Loucy (cell line): ENCODE data around the gene UPK3B.
"Not testable (repeated sequence)": the region's sequence is repeated elsewhere in the genome, so short reads cannot be mapped to it uniquely, and the experiment has no call there.

ENCODE experiments used
- H2AFZ ChIP-seq: fragments of 200-600 bp; sonication (generic); 2 replicates; pipeline ENCODE4 v1.6.0; 2016; ENCODE audit warnings: antibody characterized with exemption, mild to moderate bottlenecking, low read length, moderate library complexity
- H3F3A ChIP-seq: fragments of 200-600 bp; 2 replicates; pipeline ENCODE4 v1.6.0; 2016; ENCODE audit warnings: antibody characterized with exemption, low read depth, mild to moderate bottlenecking
- H3K27me3 ChIP-seq: fragments of 200-600 bp; sonication (generic); 2 replicates; pipeline ENCODE4 v1.6.1; 2014; ENCODE audit warnings: low read length, mild to moderate bottlenecking; ENCODE audit not compliant: insufficient read depth, poor library complexity, severe bottlenecking
- H3K36me3 ChIP-seq: fragments of 200-600 bp; sonication (generic); 2 replicates; pipeline ENCODE4 v1.6.1; 2016; ENCODE audit warnings: low read length; ENCODE audit not compliant: insufficient read depth
- H3K4me1 ChIP-seq: fragments of 200-600 bp; sonication (generic); 2 replicates; pipeline ENCODE4 v1.5.1; 2014; ENCODE audit warnings: low read length, mild to moderate bottlenecking; ENCODE audit not compliant: insufficient read depth, poor library complexity, severe bottlenecking
- H3K4me2 ChIP-seq: fragments of 200-600 bp; sonication (generic); 2 replicates; pipeline ENCODE4 v1.6.0; 2014; ENCODE audit warnings: antibody characterized with exemption, low read length, low read depth, mild to moderate bottlenecking; ENCODE audit not compliant: poor library complexity, severe bottlenecking
- H3K4me3 ChIP-seq: fragments of 200-600 bp; sonication (generic); 2 replicates; pipeline ENCODE4 v1.5.1; 2014; ENCODE audit warnings: low read length, mild to moderate bottlenecking, mixed read lengths; ENCODE audit not compliant: poor library complexity, severe bottlenecking
- H3K79me2 ChIP-seq: fragments of 200-600 bp; sonication (generic); 2 replicates; pipeline ENCODE4 v1.6.1; 2014; ENCODE audit warnings: low read length; ENCODE audit not compliant: insufficient read depth
- H3K9ac ChIP-seq: fragments of 200-600 bp; sonication (generic); 2 replicates; pipeline ENCODE4 v1.6.0; 2014; ENCODE audit warnings: mild to moderate bottlenecking, low read depth, low read length, moderate library complexity; ENCODE audit not compliant: poor library complexity, severe bottlenecking
- H3K9me2 ChIP-seq: fragments of 200-600 bp; sonication (generic); replicated peaks from 2 replicates; pipeline ENCODE4 v1.6.1; 2016; ENCODE audit warnings: low read depth, low read length, mixed read lengths
- H3K9me3 ChIP-seq: fragments of 200-600 bp; sonication (generic); 2 replicates; pipeline ENCODE4 v1.6.1; 2014; ENCODE audit warnings: mild to moderate bottlenecking, antibody characterized with exemption, low read length, low read depth; ENCODE audit not compliant: insufficient read depth
- H4K20me1 ChIP-seq: fragments of 200-600 bp; sonication (generic); 2 replicates; pipeline ENCODE4 v1.6.0; 2014; ENCODE audit warnings: antibody characterized with exemption, low read length, mild to moderate bottlenecking; ENCODE audit not compliant: insufficient read depth, poor library complexity, severe bottlenecking

Gene UPK3B

DNA sequence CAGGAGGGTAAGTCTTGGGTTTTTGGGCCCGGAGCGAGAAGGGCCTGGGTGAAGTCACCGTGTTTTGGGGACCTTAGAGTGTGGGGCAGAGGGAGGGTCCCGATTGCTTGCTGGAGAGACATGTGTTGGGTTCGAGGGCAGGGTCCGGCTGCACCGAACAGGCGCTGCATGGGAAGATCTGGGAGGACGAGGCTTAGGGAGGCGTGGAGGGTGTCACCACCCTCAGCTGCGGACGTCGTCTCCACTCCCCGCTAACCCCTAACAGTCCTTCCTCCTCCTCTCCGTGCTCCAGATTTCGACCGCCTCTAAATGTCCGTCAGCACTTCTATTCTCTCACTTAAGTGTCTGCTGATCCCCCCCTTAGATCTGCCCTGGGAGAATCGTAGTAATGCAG is 39.5 kb downstream of the UPK3B start:
- Histone ChIP-seq H3K4me3 (peak overlapping the region; percentile 86), H3K79me2 (peaks cover 30% of the 10 kb centered on the region), H3K9ac (peak overlapping the region; percentile 87), H3K4me2 (peak overlapping the region; percentile 84)
- H3K27me3 ChIP-seq, H3F3A ChIP-seq, H3K9me2 ChIP-seq, H2AFZ ChIP-seq, H3K9me3 ChIP-seq, H4K20me1 ChIP-seq, H3K4me1 ChIP-seq, H3K36me3 ChIP-seq: not testable (repeated sequence)

DNA sequence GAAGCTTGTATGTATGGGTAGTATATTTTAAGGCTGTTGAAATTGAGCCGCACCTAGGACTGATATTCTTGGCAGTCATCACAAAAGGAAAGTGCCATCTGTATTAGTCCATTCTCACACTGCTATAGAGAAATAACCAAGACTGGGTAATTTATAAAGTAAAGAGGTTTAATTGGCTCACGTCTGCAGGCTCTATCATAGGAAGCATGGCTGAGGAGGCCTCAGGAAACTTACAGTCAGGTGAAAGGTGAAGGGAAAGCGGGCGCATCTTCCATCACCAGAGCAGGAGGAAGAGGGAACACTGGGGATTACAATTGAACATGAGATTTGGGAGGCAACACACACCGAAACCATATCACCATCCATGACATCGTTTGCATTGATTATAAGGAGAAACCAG is 41.6 kb downstream of the UPK3B start:
- H3K79me2 ChIP-seq = peaks cover 37% of the 10 kb centered on the region
- not testable (repeated sequence) for H3F3A ChIP-seq, H2AFZ ChIP-seq, H3K9ac ChIP-seq, H3K9me2 ChIP-seq, H3K4me1 ChIP-seq, H4K20me1 ChIP-seq, H3K36me3 ChIP-seq, H3K9me3 ChIP-seq, H3K27me3 ChIP-seq
- H3K4me2 ChIP-seq = peak overlapping the region; percentile 53
- peak overlapping the region; percentile 40 for H3K4me3 ChIP-seq

DNA sequence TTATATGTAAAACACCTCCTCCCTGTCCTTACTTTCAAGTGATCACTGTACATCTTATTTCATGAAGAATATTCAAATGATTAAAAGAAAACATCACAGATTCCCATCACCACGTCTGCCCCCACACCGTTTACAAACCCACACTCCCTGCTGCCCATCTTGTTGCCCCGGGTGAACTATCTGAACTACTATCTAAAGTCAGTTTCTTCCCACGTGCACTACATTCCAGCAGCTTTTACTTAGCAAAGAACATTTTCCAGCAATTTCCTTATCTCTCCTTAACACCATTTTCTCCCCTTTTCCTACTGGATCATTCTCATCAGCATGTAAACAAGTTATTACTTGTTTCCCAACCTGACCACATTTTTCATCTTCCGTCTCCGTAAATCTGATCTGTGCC is 49.3 kb downstream of the UPK3B start:
- not testable (repeated sequence) for H3F3A ChIP-seq, H3K36me3 ChIP-seq, H4K20me1 ChIP-seq, H2AFZ ChIP-seq, H3K4me3 ChIP-seq, H3K9me2 ChIP-seq, H3K4me1 ChIP-seq, H3K27me3 ChIP-seq, H3K9me3 ChIP-seq, H3K9ac ChIP-seq, H3K4me2 ChIP-seq
- H3K79me2 ChIP-seq = peaks cover 11% of the 10 kb centered on the region; the same call in 1 of the 2 replicates

DNA sequence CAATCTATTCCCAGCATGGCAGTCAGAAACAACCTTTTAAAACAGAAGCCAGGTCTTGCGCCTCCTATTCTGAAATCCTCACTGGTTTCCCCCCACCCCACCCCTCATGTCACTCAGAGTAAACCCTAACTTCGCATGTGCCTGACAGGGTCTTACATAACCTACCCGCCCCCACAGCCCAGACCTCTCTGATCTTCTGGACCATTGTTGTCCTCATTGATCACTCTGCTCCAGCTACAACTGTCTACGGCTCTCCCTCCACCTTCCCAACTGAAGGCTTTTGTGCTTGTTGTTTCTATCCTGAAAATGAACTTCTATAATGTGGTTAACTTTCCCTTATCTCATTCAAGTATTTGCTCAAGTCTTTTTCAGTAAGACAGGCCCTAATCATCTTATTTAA is 49.8 kb downstream of the UPK3B start:
- H3K9me3 ChIP-seq, H3K4me2 ChIP-seq, H3K4me1 ChIP-seq, H3K9ac ChIP-seq, H3K27me3 ChIP-seq, H3K4me3 ChIP-seq, H2AFZ ChIP-seq, H4K20me1 ChIP-seq, H3F3A ChIP-seq, H3K9me2 ChIP-seq, H3K36me3 ChIP-seq: not testable (repeated sequence)
- peaks cover 11% of the 10 kb centered on the region; the same call in 1 of the 2 replicates for H3K79me2 ChIP-seq

DNA sequence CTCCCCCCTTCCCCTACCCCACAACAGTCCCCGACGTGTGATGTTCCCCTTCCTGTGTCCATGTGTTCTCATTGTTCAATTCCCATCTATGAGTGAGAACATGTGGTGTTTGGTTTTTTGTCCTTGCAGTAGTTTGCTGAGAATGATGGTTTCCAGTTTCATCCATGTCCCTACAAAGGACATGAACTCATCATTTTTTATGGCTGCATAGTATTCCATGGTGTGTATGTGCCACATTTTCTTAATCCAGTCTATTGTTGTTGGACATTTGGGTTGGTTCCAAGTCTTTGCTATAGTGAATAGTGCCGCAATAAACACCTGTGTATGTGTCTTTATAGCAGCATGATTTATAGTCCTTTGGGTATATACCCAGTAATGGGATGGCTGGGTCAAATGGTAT is 51.0 kb downstream of the UPK3B start:
- H2AFZ ChIP-seq, H3K36me3 ChIP-seq, H3K4me2 ChIP-seq, H3K9me3 ChIP-seq, H3K79me2 ChIP-seq, H3K4me3 ChIP-seq, H3K4me1 ChIP-seq, H3K9ac ChIP-seq, H4K20me1 ChIP-seq, H3K9me2 ChIP-seq, H3K27me3 ChIP-seq, H3F3A ChIP-seq: not testable (repeated sequence)

DNA sequence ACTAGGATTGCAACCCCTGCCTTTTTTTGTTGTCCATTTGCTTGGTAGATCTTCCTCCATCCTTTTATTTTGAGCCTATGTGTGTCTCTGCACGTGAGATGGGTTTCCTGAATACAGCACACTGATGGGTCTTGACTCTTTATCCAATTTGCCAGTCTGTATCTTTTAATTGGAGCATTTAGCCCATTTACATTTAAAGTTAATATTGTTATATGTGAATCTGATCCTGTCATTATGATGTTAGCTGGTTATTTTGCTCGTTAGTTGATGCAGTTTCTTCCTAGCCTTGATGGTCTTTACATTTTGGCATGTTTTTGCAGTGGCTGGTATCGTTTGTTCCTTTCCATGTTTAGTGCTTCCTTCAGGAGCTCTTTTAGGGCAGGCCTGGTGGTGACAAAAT is 54.6 kb downstream of the UPK3B start:
- H3K4me1 ChIP-seq, H4K20me1 ChIP-seq, H3K9me3 ChIP-seq, H3K9ac ChIP-seq, H3K4me2 ChIP-seq, H3K4me3 ChIP-seq, H3K27me3 ChIP-seq, H3K9me2 ChIP-seq, H3F3A ChIP-seq, H3K36me3 ChIP-seq, H2AFZ ChIP-seq: not testable (repeated sequence)
- peaks cover 12% of the 10 kb centered on the region; the same call in 1 of the 2 replicates for H3K79me2 ChIP-seq
